AG09309 (cell line): ENCODE results near the gene CREBRF.
"Not testable (repeated sequence)": the region's sequence is repeated elsewhere in the genome, so short reads cannot be mapped to it uniquely, and the experiment has no call there.

Experiments
- DNase-seq: peaks from one replicate; pipeline ENCODE4 v3.0.0-alpha.2; 2010; ENCODE audit warnings: low read depth
- H3K4me3 ChIP-seq: 2 replicates; pipeline ENCODE4 v1.5.1; 2011; ENCODE audit warnings: mild to moderate bottlenecking, low read depth, low read length, moderate library complexity; ENCODE audit not compliant: control insufficient read depth
- CTCF ChIP-seq: IDR thresholded peaks from 2 replicates; pipeline ENCODE4 v1.5.1; 2011; ENCODE audit warnings: mild to moderate bottlenecking, low read depth, low read length, inconsistent platforms; ENCODE audit not compliant: insufficient read depth, control insufficient read depth; ENCODE audit errors: missing control alignments

The CREBRF gene

GRCh38 chr5:173015192-173015591 is 41.0 kb upstream of the CREBRF start:
- no peak for TF ChIP-seq CTCF
- no peak for DNase-seq
- H3K4me3 ChIP-seq, result no peak overlapping the region

- no peak for TF ChIP-seq CTCF
- DNase-seq, result no peak
- H3K4me3 ChIP-seq, result no peak overlapping the region
Observed at GRCh38 chr5:173015598-173016455, 40.3 kb upstream of the CREBRF start.

GRCh38 chr5:173016598-173017046 is 39.5 kb upstream of the CREBRF start:
- peak; percentile 59 for DNase-seq
- no peak for TF ChIP-seq CTCF
- no peak overlapping the region for H3K4me3 ChIP-seq

GRCh38 chr5:173017087-173017486 is 39.1 kb upstream of the CREBRF start:
- H3K4me3 ChIP-seq, DNase-seq: not testable (repeated sequence)

- no peak overlapping the region for H3K4me3 ChIP-seq
- no peak for DNase-seq
- TF ChIP-seq CTCF, result no peak
Observed at GRCh38 chr5:173018358-173018757, 37.8 kb upstream of the CREBRF start.

GRCh38 chr5:173020154-173020581 is 36.0 kb upstream of the CREBRF start:
- DNase-seq, result no peak
- no peak for TF ChIP-seq CTCF
- H3K4me3 ChIP-seq, result no peak overlapping the region

- H3K4me3 ChIP-seq, result no peak overlapping the region
- DNase-seq, result no peak
- TF ChIP-seq CTCF, result no peak
Observed at GRCh38 chr5:173020643-173021042, 35.5 kb upstream of the CREBRF start.
